AG04450 (cell line): ENCODE results near the gene DUSP15. TPM values are rescaled to one million over a fixed set of nuclear protein-coding genes. Genes with fewer than 3 reads are reported as not detected.

ENCODE experiments used
- CTCF ChIA-PET: fragments of 300-600, 350-600 bp; formaldehyde crosslinking; extraction: SDS; loops from one replicate; lab custom pipeline; 2022; ENCODE audit warnings: antibody characterized with exemption, inconsistent platforms; lab: Charles Lee
- POLR2A ChIA-PET: fragments of 350-600 bp; formaldehyde crosslinking; extraction: SDS; loops from one replicate; lab custom pipeline; 2021; ENCODE audit warnings: antibody characterized with exemption, inconsistent platforms; lab: Yijun Ruan, JAX
- DNase-seq: peaks from one replicate; pipeline ENCODE4 v3.0.0-alpha.2; 2011; ENCODE audit warnings: low read depth, low spot score
- H3K27ac ChIP-seq: one replicate; pipeline ENCODE4 v1.5.1; 2012; ENCODE audit warnings: low read depth, low read length, control low read depth
- H3K27me3 ChIP-seq: one replicate; pipeline ENCODE4 v1.6.0; 2012; ENCODE audit warnings: low read length; ENCODE audit not compliant: control insufficient read depth, insufficient read depth
- H3K4me3 ChIP-seq: 2 replicates; pipeline ENCODE4 v1.5.1; 2011; ENCODE audit warnings: mild to moderate bottlenecking, low read depth, low read length, control low read depth
- H3K9me3 ChIP-seq: 2 replicates; pipeline ENCODE4 v1.5.1; 2012; ENCODE audit warnings: low read length; ENCODE audit not compliant: control insufficient read depth, insufficient read depth
- CTCF ChIP-seq: IDR thresholded peaks from 2 replicates; pipeline ENCODE4 v1.5.1; 2011; ENCODE audit warnings: low read depth, low read length, control low read depth, inconsistent platforms
- polyA plus RNA-seq: library from polyadenylated mRNA; depleted of rRNA; stranded (reverse); fragments of >200 nt; gene quantifications from 2 replicates; pipeline ENCODE4 v1.2.3, GENCODE V29; 2011

Gene DUSP15
- polyA plus RNA-seq, 1 experiment, result not detected

- H3K27me3 ChIP-seq, result peaks cover 4% of the 10 kb centered on the region
- DNase-seq, result no peak
- no peaks in the 10 kb centered on the region for H3K9me3 ChIP-seq
- H3K27ac ChIP-seq, result no peak overlapping the region
- no peak overlapping the region for H3K4me3 ChIP-seq
- TF ChIP-seq CTCF, result no peak
- CTCF ChIA-PET, result interaction anchor here (1.5 to 6.7 kb wide), 2 partner anchors 12 to 205 kb away, joined by 3 to 73 read pairs; no protein-coding TSS in a partner anchor
- POLR2A ChIA-PET, result no interaction called here
Observed at GRCh38 chr20:31826074-31826473, 44.3 kb downstream of the DUSP15 start.

GRCh38 chr20:31824554-31825313, 45.6 kb downstream of the DUSP15 start:
- no peaks in the 10 kb centered on the region for H3K9me3 ChIP-seq
- no peak for DNase-seq
- no peak for TF ChIP-seq CTCF
- no peak overlapping the region for H3K4me3 ChIP-seq
- ChIA-PET CTCF (interaction anchor here (1.3 to 6.7 kb wide), 6 partner anchors 20 to 206 kb away, joined by 3 to 73 read pairs (median 14); partner anchors contain the start of genes FOXS1 and PDRG1), POLR2A (no interaction called here)
- no peak overlapping the region for H3K27ac ChIP-seq
- peaks cover 4% of the 10 kb centered on the region for H3K27me3 ChIP-seq

- Histone ChIP-seq H3K27ac (no peak overlapping the region), H3K4me3 (no peak overlapping the region), H3K9me3 (no peaks in the 10 kb centered on the region), H3K27me3 (peaks cover 4% of the 10 kb centered on the region)
- TF ChIP-seq CTCF, result no peak
- DNase-seq, result no peak
- ChIA-PET POLR2A (no interaction called here), CTCF (interaction anchor here (1.2 to 6.7 kb wide), 6 partner anchors 21 to 206 kb away, joined by 3 to 73 read pairs (median 14); partner anchors contain the start of genes FOXS1 and PDRG1)
Observed at GRCh38 chr20:31824125-31824485, 46.2 kb downstream of the DUSP15 start.

- CTCF ChIA-PET, result interaction anchor here (0.6 to 6.7 kb wide), 37 partner anchors 9 to 831 kb away, joined by 3 to 73 read pairs (median 5); partner anchors contain the start of genes FOXS1 and PDRG1
- Histone ChIP-seq H3K27me3 (peaks cover 4% of the 10 kb centered on the region), H3K27ac (no peak overlapping the region), H3K9me3 (no peaks in the 10 kb centered on the region), H3K4me3 (no peak overlapping the region)
- POLR2A ChIA-PET, result interaction anchor here (1.1 kb wide), 1 partner anchor 128 kb away, joined by 4 read pairs; the partner anchor contains the start of gene PDRG1
- no peak for TF ChIP-seq CTCF
- DNase-seq, result no peak
Observed at GRCh38 chr20:31823360-31824124, 46.8 kb downstream of the DUSP15 start.
